Myocyte (in vitro differentiated cells): ENCODE measurements around the gene TIAM2. TPM values are rescaled to one million over a fixed set of nuclear protein-coding genes. Genes with fewer than 3 reads are reported as not detected.

Experiments
- DNase-seq: peaks from one replicate; pipeline ENCODE4 v3.0.0-alpha.2; 2012; ENCODE audit warnings: low read depth
- total RNA-seq: library from RNA; depleted of rRNA; stranded (reverse); fragments of >200 nt; gene quantifications from 2 replicates; pipeline ENCODE4 v1.2.3, GENCODE V29; 2014

TIAM2 gene
- total RNA-seq, 1 donor from 2014 or later: 29.4 TPM

GRCh38 chr6:155023717-155024116 is 28.6 kb downstream of the TIAM2 start:
- no peak for DNase-seq

GRCh38 chr6:155024391-155025027 is 29.4 kb downstream of the TIAM2 start:
- no peak for DNase-seq

GRCh38 chr6:155026022-155026705 is 31.0 kb downstream of the TIAM2 start:
- DNase-seq: peak; percentile 79

GRCh38 chr6:155026706-155027045 is 31.6 kb downstream of the TIAM2 start:
- no peak for DNase-seq

GRCh38 chr6:155030148-155030720 is 35.1 kb downstream of the TIAM2 start:
- DNase-seq: no peak

- no peak for DNase-seq
Measured at GRCh38 chr6:155031091-155031490, 36.0 kb downstream of the TIAM2 start.

GRCh38 chr6:155033021-155033791 is 38.1 kb downstream of the TIAM2 start:
- no peak for DNase-seq

GRCh38 chr6:155036907-155037306 is 41.8 kb downstream of the TIAM2 start:
- DNase-seq: no peak

- no peak for DNase-seq
Measured at GRCh38 chr6:155038104-155038503, 43.0 kb downstream of the TIAM2 start.

- no peak for DNase-seq
Measured at GRCh38 chr6:155038527-155038926, 43.4 kb downstream of the TIAM2 start.

- no peak for DNase-seq
Measured at GRCh38 chr6:155039618-155040017, 44.5 kb downstream of the TIAM2 start.

- DNase-seq: no peak
Measured at GRCh38 chr6:155040154-155040553, 45.0 kb downstream of the TIAM2 start.

GRCh38 chr6:155040901-155041650 is 46.0 kb downstream of the TIAM2 start:
- DNase-seq: no peak

GRCh38 chr6:155041741-155042279 is 46.7 kb downstream of the TIAM2 start:
- no peak for DNase-seq

GRCh38 chr6:155042983-155043382 is 47.9 kb downstream of the TIAM2 start:
- DNase-seq: no peak

- DNase-seq: no peak
Measured at GRCh38 chr6:155045561-155046404, 50.7 kb downstream of the TIAM2 start.

- no peak for DNase-seq
Measured at GRCh38 chr6:155047523-155047922, 52.4 kb downstream of the TIAM2 start.

GRCh38 chr6:155050311-155050710 is 55.2 kb downstream of the TIAM2 start:
- DNase-seq: peak; percentile 43

- no peak for DNase-seq
Measured at GRCh38 chr6:155054491-155055250, 59.6 kb downstream of the TIAM2 start.
